Kasumi-1 (cell line): Measurements from ENCODE around the gene ZNF587B.
"Not testable (repeated sequence)": the region's sequence is repeated elsewhere in the genome, so short reads cannot be mapped to it uniquely, and the experiment has no call there.

ENCODE experiments used
- DNase-seq, 2 experiments: peaks; one replicate each; lab custom pipeline; 2025; lab: John Stamatoyannopoulos, UW

ZNF587B gene

GRCh38 chr19:57869655-57870054 lies 39.6 kb downstream of the ZNF587B start:
- DNase-seq: not testable (repeated sequence)

GRCh38 chr19:57870225-57870624 lies 40.1 kb downstream of the ZNF587B start:
- DNase-seq: no peak

GRCh38 chr19:57872450-57872849 lies 42.4 kb downstream of the ZNF587B start:
- no peak for DNase-seq

- not testable (repeated sequence) for DNase-seq
Observed at GRCh38 chr19:57873883-57874799, 44.0 kb downstream of the ZNF587B start.

GRCh38 chr19:57886046-57886445 lies 55.9 kb downstream of the ZNF587B start:
- no peak for DNase-seq

GRCh38 chr19:57887195-57887941 lies 57.3 kb downstream of the ZNF587B start:
- no peak for DNase-seq

GRCh38 chr19:57888107-57888559 lies 58.0 kb downstream of the ZNF587B start:
- no peak for DNase-seq

- DNase-seq: no peak
Observed at GRCh38 chr19:57888560-57889231, 58.6 kb downstream of the ZNF587B start, which contains the start of gene ZNF814. Gene ZNF814, minus strand, starts transcription at chr19:57889037. Its CDS starts 235 bp downstream, at chr19:57888802.

- not testable (repeated sequence) for DNase-seq
Observed at GRCh38 chr19:57890706-57891105, 60.6 kb downstream of the ZNF587B start.
